HS-5 (cell line): ENCODE results near the gene MTCH2.
"Not testable (repeated sequence)": the region's sequence is repeated elsewhere in the genome, so short reads cannot be mapped to it uniquely, and the experiment has no call there.

Experiments used
- DNase-seq: peaks from one replicate; pipeline ENCODE4 v3.0.0-alpha.2; 2012; ENCODE audit warnings: low read depth

The MTCH2 gene

DNA sequence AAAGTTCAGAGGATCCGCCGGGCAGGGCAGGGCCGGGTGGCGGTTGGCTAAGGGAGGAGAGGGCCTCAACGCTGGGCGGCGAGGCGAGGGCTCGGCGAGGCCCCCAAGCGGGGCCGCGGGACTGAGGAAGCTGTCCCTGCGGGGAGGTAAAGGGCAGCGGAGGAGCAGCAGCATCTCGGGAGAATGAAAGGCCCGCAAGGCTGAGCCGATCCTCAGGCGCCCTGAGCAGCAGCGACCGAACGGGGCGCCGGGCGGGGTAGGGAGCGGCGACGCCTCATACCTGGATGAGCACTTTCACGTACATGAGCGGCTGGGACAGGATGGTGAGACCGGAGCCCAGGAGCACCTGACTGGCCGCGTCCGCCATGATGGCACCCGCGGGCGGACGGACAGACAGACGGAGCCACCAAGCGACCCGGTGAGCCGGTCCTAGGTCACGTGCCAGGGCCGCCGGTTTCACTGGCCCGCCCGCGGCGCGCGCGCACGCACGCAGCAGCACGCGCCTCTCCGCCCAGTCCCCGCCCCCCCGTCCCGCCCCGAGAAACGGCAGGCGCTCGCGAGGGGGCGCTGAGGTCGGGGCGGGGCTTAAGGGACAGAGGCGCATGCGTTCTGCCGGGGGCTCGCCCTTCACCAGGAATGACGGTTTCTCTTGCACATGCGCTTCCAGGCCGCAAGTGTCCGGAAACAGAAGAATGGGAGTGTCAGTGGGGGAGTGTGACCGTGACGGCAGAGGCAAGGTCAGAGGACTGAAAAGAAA, at the start of gene MTCH2:
Gene MTCH2 (minus strand): TSS at position 461 of the 757 bp plus-strand sequence. CDS start 94 bp downstream, at position 367.
- DNase-seq = peak; percentile 89

DNA sequence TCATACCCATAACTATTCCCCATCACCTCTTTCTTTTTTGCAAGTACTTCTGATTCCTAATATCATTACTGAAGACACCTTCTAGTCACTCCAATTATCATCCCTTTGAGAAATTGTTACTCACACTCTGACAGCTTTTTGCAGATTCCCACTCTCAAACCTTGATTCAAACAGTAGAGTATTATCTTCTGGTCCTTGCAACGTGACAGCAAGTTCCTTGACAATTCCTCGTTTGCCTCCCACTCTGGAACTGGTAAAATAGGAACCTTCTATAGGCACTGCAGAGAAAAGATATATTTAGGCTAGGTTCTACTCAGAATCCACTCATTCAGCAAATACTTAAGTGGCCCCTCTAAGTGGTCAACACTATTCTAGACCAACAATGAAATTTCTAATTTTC, 49.6 kb upstream of the MTCH2 start:
- no peak for DNase-seq

GRCh38 chr11:47689480-47689879, 47.1 kb upstream of the MTCH2 start:
- DNase-seq = no peak

- DNase-seq = no peak
These were observed 46.6 kb upstream of the MTCH2 start for GRCh38 chr11:47688991-47689390.

DNA sequence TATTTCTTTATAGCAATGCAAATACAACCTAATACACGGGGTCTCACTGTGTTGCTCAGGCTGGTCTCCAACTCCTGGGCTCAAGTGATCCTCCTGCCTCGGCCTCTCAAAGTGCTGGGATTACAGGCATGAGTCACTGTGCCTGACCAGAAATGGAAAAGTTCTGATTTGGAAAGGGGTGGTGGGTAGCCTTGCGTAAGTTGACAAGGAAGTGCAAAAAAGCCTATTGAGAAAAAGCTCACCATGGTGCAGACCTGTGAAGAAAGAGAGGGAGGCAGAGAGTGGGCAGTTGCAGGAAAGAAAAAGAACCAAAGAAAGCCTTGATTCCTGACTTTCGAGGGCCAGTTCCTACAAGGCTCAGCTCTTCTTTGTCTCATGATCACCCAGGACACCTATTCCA, 45.8 kb upstream of the MTCH2 start:
- DNase-seq = no peak

DNA sequence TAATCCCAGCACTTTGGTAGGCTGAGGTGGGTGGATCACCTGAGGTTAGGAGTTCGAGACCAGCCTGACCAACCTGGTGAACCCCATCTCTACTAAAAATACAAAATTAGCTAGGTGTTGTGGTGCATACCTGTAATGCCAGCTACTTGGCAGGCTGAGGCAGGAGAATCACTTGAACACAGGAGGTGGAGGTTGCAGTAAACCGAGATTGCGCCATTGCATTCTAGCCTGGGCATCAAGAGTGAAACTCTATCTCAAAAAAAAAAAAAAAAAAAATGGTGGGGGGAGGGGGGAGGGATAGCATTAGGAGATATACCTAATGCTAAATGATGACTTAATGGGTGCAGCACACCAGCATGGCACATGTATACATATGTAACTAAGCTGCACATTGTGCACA, 44.3 kb upstream of the MTCH2 start:
- DNase-seq = not testable (repeated sequence)

DNA sequence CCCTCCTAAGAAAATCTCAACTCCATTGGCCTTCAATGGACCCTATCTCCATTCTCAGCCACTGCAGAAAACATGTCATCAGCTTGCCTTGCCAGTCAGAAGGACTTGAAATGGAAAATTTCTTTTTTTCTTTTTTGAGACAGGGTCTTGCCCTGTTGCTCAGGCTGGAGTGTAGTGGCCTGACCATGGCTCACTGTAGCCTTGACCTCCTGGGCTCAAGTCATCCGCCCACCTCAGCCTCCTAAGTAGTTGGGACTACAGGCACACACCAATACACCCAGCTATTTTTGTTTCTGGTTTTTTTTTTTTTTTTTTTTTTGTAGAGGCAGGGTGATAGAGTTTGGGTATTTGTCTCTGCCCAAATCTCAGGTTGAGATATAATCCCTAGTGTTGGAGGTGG, 43.8 kb upstream of the MTCH2 start:
- no peak for DNase-seq

GRCh38 chr11:47675851-47676250, 33.5 kb upstream of the MTCH2 start:
- no peak for DNase-seq

- no peak for DNase-seq
These were observed 29.9 kb upstream of the MTCH2 start for GRCh38 chr11:47672283-47672730.

DNA sequence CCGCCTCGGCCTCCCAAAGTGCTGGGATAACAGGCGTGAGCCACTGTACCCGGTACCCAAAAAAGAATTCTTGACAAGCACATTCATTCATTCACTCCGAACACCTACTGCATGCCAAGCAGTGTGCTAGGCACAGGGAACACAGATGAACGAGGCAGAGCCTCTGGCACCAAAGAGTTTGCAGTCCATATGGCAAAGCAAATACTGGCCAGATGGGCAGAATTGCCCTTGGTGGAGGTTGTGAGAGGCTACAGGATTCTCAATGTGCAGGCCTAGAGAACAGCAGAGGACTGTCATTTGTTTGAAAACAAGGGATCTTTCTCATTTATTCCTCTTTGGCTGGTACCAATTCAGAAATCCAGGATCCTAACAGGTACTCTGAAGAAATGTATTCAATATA, 27.5 kb upstream of the MTCH2 start:
- DNase-seq = no peak

DNA sequence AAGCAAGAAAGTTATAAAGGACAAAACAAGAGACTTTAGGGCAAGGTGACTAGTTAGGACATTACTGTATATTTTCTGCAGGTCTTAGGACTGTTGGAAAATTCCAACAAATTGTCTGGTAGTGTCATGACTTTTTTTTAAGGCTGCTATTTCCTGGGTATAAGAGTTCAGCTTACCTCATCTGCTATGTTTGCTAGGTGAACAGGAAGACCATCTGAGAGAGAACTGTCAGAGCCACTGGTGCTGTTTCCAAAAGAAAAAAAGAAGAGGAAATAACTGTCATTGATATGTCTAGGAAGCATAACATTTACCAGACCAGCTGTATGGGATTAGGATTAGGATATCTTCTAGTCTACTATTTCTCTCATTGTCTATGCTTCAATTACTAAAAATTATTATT, 26.3 kb upstream of the MTCH2 start:
- DNase-seq = no peak

DNA sequence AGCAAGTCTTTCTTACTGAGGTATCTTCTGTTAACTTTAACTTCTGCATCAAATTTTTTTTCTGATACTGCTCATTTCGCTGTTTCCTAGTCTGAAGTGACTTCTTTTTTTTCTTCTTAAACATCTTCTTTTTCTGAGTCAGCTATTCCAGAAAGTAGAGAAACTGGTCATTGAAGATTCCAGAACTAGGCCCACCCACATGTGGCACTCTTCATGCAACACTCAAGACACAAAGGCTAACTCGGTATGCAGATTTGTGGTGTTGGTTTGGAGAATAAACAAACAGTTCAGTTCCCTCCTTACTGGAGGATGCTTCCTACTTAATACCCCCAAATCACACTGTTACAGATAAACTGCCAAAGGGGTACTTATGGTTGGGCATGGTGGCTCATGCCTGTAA, 25.2 kb upstream of the MTCH2 start:
- no peak for DNase-seq

GRCh38 chr11:47667135-47667534, 24.8 kb upstream of the MTCH2 start:
- DNase-seq = no peak

GRCh38 chr11:47664936-47665335, 22.6 kb upstream of the MTCH2 start:
- DNase-seq = not testable (repeated sequence)

DNA sequence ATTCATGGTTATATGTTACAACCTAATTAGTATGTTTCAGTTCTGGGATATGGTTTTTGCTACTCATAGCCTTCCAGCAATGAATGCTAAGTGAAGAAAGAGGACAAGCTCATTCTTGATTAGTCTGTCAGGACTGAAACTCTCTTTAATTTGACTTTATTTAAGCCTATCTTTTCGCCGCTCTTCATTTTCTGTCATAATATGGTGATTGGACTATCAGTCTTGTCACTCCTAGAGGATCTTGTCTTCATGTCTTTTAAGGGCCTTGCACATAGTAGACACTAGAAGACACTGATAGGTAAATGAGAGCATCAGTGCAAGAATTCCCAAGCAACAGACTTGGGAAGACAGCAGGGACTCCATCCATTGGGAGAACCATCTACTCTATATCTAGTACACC, 18.9 kb upstream of the MTCH2 start:
- no peak for DNase-seq

GRCh38 chr11:47659276-47659675, 16.9 kb upstream of the MTCH2 start:
- DNase-seq = no peak

- no peak for DNase-seq
These were observed 14.0 kb upstream of the MTCH2 start for GRCh38 chr11:47656260-47656885.

DNA sequence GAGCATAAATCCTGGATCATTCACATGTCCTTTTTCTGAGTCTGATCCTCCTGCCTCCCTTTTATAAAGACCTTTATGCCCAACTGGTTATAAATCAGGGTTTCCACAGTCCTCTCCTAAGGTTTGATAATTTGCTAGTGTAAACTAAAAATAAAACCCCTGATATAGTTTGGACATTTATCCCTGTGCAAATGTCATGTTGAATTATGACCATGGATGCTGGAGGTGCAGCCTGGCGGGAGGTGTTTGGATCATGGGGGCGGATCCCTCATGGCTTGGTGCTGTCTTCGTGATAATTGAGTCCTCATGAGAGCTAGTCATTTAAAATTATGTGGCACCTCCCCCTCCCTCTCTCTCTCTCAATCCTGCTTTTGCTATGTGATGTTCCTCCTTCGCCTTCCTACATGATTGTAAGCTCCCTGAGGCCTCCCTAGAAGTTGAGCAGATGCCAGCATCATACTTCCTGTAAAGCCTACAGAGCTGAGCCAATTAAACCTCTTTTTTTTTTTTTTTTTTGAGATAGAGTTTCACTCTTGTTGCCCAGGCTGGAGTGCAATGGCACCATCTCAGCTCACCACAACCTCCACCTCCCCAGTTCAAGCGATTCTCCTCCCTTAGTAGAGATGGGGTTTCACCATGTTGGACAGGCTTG, 9.6 kb upstream of the MTCH2 start:
- no peak for DNase-seq

DNA sequence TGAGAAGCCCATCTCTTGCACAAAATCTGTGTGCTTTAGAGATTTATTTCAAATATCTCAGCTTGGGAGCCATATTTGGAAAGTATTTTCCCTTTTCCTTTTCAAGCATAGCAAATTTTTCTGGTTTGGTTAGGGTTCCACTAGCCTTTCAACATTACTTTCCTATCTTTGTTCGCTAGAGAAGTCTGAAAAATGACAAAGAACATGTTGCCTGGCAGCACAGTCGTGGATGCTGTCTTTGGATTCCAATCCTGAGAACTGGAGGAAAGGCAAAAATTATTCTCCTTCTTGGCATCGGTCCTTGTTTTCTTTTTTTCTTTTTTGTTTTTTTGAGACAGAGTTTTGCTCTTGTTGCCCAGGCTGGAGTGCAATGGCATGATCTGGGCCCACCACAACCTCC, 6.9 kb upstream of the MTCH2 start:
- no peak for DNase-seq

GRCh38 chr11:47646019-47646418, 3.7 kb upstream of the MTCH2 start:
- no peak for DNase-seq

DNA sequence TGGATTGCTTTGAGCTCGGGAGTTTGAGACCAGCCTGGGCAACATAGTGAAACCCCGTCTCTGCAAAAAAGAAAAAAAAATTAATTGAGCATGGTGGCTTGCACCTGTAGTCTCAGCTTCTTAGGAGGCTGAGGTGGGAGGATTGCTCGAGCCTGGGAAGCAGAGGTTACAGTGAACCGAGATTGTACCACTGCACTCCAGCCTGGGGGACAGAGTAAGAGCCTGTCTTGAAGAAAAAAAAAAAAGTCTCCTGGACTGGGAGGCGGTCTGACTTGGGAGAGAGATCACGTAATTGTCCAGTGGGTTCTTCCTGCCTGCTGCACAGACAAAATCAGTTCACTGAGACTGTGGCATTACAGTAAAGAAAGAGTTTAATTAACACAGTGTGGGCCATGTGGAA, 3.1 kb upstream of the MTCH2 start:
- DNase-seq = no peak

DNA sequence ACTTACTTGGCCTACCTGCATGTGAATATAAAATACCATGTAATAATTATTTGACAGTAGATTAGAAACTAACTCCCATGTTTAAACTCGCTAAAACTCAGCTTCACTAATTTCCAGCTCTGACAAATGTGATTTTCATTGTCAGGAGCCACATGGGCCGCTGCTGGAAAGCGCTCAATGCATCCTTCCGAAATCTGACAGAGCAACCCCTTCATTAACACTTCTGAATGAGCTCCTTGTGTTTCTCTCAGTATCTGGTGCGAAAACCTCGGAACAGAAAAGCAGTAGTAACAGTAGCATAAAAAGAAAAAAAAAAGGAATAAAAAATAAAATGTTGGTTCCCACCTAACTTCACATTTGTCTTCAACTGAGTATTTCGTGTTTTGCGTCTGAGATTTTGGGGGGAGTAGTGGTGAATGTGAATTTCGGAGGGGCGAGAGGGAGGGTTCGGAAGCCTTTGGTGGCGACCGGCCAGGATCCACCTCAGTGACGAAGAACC, 710 bp downstream of the MTCH2 start:
- DNase-seq = no peak

DNA sequence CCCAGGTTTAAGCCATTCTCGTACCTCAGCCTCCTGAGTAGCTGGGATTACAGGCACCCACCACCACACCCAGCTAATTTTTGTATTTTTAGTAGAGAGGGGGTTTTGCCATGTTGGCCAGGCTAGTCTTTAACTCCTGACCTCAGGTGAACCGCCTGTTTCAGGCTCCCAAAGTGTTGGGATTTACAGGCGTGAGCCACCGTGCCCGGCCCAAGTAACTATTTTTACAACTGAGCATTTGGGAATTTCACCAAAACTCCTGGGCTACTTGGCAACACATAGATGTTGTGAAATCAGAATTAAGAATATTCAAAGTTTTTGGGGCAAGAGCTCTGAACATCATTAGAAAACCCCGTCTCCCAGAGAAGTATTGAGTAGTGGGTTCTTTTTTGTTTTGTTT, 1.9 kb downstream of the MTCH2 start:
- not testable (repeated sequence) for DNase-seq
